Left lobe of liver (tissue), 2 donors: ENCODE data around the gene MCHR1. TPM values are rescaled to one million over a fixed set of nuclear protein-coding genes. Genes with fewer than 3 reads are reported as not detected.
"Not testable (repeated sequence)": the region's sequence is repeated elsewhere in the genome, so short reads cannot be mapped to it uniquely, and the experiment has no call there.

Source experiments
- ATAC-seq: fragments of 200-7000 bp; cut with Tn5 transposase; one replicate; pipeline ENCODE4 v1.9.1; 2020; ENCODE audit warnings: mild to moderate bottlenecking, moderate library complexity
- DNase-seq: peaks from one replicate; pipeline ENCODE4 v3.0.0-alpha.2; 2020; ENCODE audit warnings: low spot score
- total RNA-seq: library from RNA; stranded (reverse); gene quantifications from one replicate; pipeline ENCODE4 v1.2.1, GENCODE V29; 2021
- donor health status: DM: no; HTN: no; CAD: no; lungs with moderate emphysema.
- donor health status: DM: no; HTN: yes; CAD: no.

The MCHR1 gene
- total RNA-seq, 1 donor from 2014 or later: 2.3 TPM

DNA sequence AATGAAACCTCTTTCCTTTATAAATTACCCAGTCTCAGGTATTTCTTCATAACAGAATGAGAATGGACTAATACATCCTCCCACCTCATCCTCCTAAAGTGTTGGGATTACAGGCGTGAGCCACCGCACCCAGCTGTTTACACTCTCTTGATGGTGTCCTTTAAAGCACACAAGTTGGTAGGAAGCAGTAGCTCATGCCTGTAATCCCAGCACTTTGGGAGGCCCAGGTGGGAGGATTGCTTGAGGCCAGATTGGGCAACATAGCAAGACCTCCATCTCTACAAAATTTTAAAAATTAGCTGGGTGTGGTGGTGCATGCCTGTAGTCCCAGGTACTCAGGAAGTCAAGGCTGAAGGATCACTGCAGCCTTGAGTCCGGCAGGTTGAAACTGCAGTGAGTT, 23.3 kb upstream of the MCHR1 start:
- not testable (repeated sequence) for DNase-seq

DNA sequence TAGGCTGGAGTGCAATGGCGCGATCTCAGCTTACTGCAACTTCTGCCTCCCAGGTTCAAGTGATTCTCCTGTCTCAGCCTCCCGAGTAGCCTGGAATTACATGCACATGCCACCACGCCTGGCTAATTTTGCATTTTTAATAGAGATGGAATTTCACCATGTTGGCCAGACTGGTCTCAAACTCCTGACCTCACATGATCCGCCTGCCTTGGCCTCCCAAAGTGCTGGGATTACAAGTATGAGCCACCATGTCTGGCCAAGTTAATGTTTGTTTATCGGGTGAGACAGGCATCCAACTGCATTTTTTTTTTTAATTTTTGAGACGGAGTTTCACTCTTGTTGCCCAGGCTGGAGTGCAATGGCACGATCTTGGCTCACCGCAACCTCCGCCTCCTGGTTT, 22.6 kb upstream of the MCHR1 start:
- ATAC-seq: not testable (repeated sequence)

More for the DNA sequence above, 23.3 kb upstream of the MCHR1 start:
- not testable (repeated sequence) for ATAC-seq

DNA sequence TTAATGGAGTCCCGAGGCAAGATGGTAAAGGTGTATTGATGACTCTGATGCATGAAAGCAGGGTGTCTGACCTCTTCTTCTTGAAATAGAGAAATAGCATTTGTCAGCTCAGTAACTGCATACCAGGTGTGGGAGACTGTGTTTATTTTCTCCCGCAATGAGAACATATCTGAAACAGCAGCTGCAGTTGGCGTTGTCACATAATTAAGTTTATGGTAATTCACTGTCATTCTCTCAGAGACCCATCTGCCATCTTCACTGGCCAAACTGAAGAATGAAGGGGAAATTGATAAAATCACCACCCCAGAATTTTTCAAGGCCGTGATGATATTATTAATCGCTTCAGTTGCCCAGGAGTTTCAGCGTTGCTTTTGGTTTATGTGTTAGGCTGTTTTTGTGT, 20.1 kb upstream of the MCHR1 start:
- ATAC-seq (no peak), DNase-seq (no peak)

More for the DNA sequence above, 22.6 kb upstream of the MCHR1 start:
- DNase-seq: not testable (repeated sequence)

DNA sequence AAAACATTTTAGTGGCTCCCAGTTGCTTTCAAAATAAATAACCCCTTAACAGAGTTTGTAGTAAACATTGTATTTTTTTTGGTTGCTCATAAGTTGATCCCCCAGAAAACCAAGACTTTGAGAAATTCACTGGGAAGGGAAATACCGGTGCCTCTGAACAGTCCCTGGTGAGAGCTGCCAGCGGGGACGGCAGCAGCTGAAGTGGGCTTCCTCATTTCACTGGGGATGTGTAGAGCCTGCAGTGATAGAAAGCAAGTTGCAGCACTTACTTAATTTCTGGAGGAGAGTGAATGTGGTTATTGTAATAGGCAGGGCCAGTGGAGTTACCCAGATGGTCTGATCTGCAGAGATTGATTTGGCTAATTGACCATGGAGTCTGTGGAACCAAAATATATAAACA, 18.6 kb upstream of the MCHR1 start:
- ATAC-seq: no peak
- no peak for DNase-seq

GRCh38 chr22:40661671-40662070, 17.6 kb upstream of the MCHR1 start:
- DNase-seq (no peak), ATAC-seq (no peak)

DNA sequence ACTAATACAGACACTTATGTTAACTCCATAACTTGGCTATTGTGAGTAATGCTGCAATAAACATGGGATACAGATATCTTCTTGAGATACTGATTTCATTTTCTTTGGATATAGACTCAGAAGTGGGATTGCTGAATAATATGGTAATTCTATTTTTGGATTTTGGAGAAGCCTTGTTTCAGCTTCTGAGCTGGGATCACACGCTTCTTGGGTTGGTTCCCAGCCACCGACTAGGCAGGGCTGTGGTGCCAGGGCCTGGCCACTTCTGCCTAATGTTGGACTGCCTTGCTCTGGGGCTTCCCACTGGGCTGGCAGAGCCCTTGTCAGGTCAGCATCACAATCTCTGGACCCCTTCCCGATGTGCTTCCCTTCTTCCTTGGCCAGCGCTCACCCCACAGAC, 14.0 kb upstream of the MCHR1 start:
- no peak for DNase-seq
- ATAC-seq: peak; percentile 65

- DNase-seq: no peak
- ATAC-seq: peak; percentile 55
Measured at GRCh38 chr22:40666151-40666848, 13.0 kb upstream of the MCHR1 start.

DNA sequence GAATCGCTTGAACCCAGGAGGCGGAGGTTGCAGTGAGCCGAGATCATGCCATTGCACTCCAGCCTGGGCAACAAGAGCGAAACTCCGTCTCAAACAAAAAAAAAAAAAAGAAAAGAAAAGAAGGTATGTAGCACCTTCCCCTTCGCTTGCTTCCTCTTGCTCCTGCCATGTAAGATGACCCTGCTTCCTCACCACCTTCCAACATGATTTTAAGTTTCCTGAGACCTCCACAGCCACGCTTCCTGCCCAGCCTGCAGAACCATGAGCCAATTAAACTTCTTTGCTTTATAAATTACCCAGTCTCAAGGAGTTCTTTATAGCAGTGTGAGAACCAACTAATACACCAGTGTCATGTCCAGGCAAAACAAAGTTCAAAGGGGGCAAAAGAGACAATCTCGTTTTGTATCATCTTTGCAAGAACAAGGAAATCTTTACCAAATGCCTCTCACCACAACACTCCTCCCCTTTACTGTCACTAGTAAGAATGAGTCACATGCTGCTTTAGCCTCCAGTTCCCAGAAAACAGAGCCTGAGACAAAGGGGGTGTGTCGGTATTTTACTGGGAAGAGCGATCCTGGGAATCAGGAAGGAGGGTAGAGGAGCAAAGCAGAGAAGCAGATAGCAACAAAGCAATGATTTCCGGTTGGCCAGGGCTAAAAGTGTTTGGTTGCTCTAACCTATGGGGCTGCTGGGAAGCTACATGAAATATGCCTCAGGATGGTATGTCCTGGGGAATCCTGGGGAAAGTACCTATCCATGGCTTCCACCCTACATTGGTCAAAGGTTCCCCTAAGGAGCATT, 10.5 kb upstream of the MCHR1 start:
- DNase-seq: no peak
- peak; percentile 49 for ATAC-seq

DNA sequence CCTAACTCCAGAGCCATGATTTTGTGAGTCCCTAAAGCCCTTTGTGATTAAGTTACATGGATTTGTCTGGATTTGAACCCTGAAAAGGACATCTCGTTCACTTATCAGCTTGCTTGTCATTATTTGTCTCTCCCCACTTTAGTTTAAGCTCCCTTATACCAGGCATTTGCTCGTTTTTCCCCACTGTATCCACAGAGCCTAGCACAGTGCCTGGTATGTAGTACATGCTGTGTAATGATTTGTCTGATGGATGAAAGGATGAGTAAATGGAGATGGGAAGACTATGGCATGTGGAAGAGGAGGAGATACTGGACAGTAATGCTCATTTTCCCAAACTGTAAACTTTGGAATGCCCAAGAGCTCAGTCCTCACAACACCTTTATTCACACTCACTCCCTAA, 9.2 kb upstream of the MCHR1 start:
- DNase-seq: no peak
- no peak for ATAC-seq

- DNase-seq: no peak
- no peak for ATAC-seq
Measured at GRCh38 chr22:40671369-40671768, 7.9 kb upstream of the MCHR1 start.

- ATAC-seq (no peak), DNase-seq (no peak)
Measured at GRCh38 chr22:40671796-40672360, 7.4 kb upstream of the MCHR1 start.

DNA sequence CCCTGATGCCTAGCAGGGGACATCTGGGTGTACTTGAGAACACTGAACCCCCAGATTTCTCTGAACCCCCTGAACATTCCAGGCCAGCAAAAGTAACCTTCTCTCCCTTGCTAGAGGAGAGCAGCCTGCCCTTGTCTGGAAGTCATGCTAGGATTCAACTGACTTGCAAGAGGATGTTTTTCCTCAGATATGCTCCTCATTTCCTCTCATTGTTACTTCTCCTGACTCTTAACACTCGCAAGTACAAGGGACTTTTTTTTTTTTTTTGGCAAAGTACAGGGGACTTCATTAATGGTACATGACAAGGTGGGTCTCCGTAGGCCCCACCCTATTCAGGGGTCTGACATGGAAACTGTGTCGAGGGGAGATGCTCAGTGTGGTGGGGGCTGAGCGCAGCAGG, 6.3 kb upstream of the MCHR1 start:
- DNase-seq (no peak), ATAC-seq (no peak)

DNA sequence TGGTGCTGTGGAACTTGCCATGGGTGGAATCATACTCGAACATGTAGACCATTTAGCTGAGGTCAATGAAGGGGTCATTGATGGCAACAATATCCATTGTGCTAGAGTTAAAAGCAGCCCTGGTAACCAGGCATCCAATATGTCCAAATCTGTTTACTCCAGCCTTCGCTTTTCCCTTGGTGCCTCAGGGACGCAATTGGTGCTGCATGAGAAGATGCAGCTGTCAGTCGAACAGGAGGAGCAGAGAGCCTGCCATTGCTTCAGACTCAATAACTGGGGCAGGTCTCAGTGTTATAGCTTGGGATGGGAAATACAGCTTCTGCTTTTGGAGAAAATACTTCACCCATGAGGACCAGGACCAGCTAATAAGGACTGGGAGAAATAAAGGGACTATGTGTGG, 5.0 kb upstream of the MCHR1 start:
- ATAC-seq: no peak
- DNase-seq: no peak

DNA sequence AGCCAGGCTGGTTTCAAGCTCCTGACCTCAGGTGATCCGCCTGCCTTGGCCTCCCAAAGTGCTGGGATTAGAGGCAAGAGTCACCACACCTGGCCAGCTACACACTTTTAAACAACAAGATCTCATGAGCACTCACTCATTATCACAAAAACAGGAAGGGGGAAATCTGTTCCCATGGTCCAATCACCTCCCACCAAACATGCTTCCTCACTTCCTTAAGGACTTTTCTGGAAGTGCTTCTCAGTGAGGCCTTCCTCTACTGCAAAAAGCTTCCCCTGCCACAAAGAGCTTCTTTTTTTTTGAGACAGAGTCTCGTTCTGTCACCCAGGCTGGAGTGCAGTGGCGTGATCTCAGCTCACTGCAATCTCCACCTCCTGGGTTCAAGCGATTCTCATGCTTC, 3.1 kb upstream of the MCHR1 start:
- ATAC-seq, DNase-seq: not testable (repeated sequence)

DNA sequence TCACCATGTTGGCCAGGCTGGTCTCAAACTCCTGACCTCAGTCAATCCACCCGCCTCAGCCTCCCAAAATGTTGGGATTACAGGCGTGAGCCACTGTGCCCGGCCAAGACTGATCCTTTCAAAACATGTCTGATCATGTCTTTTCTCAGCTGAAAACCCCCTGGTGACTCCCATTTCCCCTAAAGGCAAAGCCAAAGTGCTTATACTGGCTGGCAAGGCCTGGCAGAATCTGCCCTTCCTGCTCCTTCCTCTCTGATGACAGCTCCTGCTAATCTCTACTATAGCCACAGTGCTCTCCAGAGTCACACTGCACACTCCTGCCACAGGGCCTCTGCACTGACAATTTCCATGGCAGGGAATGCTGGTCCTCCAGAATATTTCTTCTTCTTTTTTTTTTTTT, 2.6 kb upstream of the MCHR1 start:
- DNase-seq (no peak), ATAC-seq (no peak)

GRCh38 chr22:40678493-40679248, 613 bp upstream of the MCHR1 start:
- DNase-seq (peak; percentile 93), ATAC-seq (peak; percentile 76)

GRCh38 chr22:40679964-40680818, 907 bp downstream of the MCHR1 start:
- DNase-seq: no peak
- no peak for ATAC-seq

DNA sequence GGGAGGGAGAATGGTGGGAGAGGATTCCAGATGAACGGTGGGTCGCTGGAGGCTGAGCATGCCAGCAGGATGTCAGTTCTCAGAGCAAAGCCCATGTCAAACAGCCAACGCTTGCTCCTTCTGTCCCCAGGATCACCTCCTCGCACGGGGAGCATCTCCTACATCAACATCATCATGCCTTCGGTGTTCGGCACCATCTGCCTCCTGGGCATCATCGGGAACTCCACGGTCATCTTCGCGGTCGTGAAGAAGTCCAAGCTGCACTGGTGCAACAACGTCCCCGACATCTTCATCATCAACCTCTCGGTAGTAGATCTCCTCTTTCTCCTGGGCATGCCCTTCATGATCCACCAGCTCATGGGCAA, 1.5 kb downstream of the MCHR1 start:
- ATAC-seq (no peak), DNase-seq (no peak)

DNA sequence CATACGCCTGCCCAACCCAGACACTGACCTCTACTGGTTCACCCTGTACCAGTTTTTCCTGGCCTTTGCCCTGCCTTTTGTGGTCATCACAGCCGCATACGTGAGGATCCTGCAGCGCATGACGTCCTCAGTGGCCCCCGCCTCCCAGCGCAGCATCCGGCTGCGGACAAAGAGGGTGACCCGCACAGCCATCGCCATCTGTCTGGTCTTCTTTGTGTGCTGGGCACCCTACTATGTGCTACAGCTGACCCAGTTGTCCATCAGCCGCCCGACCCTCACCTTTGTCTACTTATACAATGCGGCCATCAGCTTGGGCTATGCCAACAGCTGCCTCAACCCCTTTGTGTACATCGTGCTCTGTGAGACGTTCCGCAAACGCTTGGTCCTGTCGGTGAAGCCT, 2.2 kb downstream of the MCHR1 start:
- DNase-seq: no peak
- no peak for ATAC-seq

GRCh38 chr22:40684728-40685127, 5.4 kb downstream of the MCHR1 start:
- ATAC-seq: no peak
- DNase-seq: no peak
